IPS-18a (cell line): ENCODE data around the gene SPSB1.

Source experiments
- H3K27ac ChIP-seq: one replicate; pipeline ENCODE4 v1.5.1; 2013; ENCODE audit warnings: low read length
- H3K27me3 ChIP-seq: one replicate; pipeline ENCODE4 v1.6.1; 2013; ENCODE audit warnings: mild to moderate bottlenecking, low read length; ENCODE audit not compliant: control insufficient read depth, insufficient read depth
- H3K36me3 ChIP-seq: one replicate; pipeline ENCODE4 v1.6.1; 2013; ENCODE audit warnings: low read depth, low read length; ENCODE audit not compliant: control insufficient read depth
- H3K4me1 ChIP-seq: one replicate; pipeline ENCODE4 v1.6.1; 2013; ENCODE audit warnings: low read depth, low read length; ENCODE audit not compliant: control insufficient read depth
- H3K4me3 ChIP-seq: one replicate; pipeline ENCODE4 v1.5.1; 2013; ENCODE audit warnings: low read length
- H3K9ac ChIP-seq: one replicate; pipeline ENCODE4 v1.6.1; 2013; ENCODE audit warnings: mild to moderate bottlenecking, low read length, moderate library complexity
- H3K9me3 ChIP-seq: one replicate; pipeline ENCODE4 v1.6.1; 2013; ENCODE audit warnings: low read depth, low read length; ENCODE audit not compliant: control insufficient read depth

SPSB1 gene

DNA sequence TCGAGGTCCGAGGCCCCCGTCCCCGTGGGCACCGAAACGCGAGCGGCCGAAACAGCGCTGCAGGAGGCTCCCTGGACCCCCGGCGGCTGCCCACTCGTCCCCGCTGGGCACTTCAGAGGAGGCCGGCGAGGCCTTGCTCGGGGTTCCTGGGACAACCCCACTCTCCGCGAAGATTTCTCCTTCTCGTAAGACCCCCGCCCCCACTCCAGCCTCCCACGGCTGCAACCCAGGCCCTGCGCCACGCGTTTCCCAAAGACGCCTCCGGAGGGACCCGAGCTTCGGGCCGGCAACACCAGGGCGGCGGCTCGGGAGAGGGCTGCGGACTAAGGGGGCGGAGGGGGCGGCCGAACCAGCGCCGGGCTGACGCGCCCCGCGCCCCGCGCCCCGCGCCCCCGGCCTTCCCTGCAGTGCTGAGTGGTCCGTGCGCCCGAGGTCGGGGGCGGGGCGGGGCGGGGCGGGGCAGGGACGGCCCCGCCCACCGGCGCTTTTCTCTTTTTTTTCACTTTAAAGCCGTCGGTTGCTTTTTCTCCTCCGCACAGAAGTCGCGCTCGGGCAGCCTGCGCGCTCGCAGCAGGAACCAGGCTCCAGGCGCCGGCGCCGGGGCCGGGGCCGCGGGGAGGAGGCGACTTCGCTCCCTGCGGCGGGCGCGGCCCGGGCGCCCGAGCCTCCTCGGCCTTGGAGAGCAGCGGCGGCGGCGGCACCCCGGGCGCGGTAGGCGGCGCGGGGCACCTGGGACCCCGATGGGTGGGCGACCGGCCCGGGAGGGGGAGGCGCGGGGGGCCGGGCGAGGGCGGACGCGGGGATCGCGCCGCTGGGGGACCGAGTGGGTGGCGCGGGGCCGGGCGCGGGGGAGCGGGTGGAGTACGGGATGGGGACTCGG, at the start of gene SPSB1:
TSS of gene SPSB1 (plus strand) at position 534 of the 880 bp plus-strand sequence. CDS start 62,998 bp downstream, outside the sequence.
- Histone ChIP-seq H3K9ac (peak within 1 kb of the TSS; percentile 4), H3K27ac (no peak within 1 kb of the TSS), H3K4me1 (no peaks in the 10 kb centered on the region), H3K36me3 (no peaks in the 10 kb centered on the region), H3K27me3 (peaks cover 28% of the 10 kb centered on the region), H3K4me3 (peak within 1 kb of the TSS; percentile 58), H3K9me3 (no peaks in the 10 kb centered on the region)

DNA sequence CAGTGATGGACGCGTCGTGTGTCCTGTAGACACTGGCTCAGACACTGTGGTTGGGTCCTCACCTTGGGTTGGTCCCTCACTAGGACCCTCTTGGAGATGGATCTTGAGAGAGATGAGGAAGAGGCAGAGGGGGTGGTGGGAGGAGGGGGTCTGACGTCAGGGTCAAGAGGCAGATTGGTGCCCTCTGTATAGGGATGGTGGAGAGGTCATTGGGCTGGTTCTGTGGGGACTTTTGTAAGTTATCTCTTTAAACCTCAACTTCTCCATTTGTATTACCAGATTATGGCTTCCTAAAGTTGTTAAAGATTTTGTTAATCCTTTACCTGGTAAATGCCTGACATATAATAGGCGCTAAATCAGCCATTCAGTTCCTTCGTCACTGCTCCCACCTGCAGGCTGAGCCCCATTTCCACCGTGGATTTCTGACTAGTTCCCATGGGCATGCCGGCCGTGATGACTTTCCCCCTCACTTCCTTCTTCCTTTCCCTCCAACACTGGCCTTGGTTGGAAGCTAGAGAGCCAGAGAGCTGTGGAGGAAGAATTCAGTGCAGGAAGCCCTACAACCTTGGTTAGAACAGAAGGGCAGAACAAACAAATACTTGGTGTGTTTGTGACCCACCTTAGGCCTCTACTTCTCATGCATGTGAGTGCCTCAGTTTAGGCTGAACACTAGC, 49.5 kb upstream of the SPSB1 start:
- Histone ChIP-seq H3K9ac (no peak overlapping the region), H3K9me3 (no peaks in the 10 kb centered on the region), H3K4me1 (peaks cover 13% of the 10 kb centered on the region), H3K4me3 (no peak overlapping the region), H3K36me3 (no peaks in the 10 kb centered on the region), H3K27ac (no peak overlapping the region), H3K27me3 (no peaks in the 10 kb centered on the region)

DNA sequence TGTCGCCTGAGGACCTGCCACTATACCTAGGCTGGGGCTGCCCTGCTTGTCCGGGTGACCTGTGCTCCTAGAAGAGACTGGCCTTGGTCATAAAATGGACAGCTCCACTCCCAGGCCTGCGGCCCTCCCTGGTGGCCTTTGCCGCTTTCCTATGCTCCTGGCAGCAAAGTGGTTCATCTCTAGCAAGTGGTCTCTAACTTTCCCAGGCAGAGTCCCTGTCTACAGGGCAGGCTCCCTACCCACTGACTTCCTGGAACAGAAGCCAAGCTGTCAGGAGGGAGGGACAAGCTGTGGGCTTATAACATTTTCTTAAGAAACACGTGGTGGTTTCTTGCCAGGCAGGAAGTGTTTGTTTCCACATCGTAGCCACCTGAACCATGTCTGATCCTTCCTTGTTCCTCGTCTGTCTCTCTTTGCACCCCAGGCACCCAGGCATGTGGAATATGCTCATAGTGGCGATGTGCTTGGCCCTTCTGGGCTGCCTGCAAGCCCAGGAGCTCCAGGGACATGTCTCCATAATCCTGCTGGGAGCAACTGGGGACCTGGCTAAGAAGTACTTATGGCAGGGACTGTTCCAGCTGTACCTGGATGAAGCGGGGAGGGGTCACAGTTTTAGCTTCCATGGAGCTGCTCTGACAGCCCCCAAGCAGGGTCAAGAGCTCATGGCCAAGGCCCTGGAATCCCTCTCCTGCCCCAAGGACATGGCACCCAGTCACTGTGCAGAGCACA, 48.0 kb upstream of the SPSB1 start:
- Histone ChIP-seq H3K27me3 (no peaks in the 10 kb centered on the region), H3K9me3 (no peaks in the 10 kb centered on the region), H3K4me1 (peaks cover 18% of the 10 kb centered on the region), H3K27ac (no peak overlapping the region), H3K36me3 (no peaks in the 10 kb centered on the region), H3K9ac (no peak overlapping the region), H3K4me3 (no peak overlapping the region)

DNA sequence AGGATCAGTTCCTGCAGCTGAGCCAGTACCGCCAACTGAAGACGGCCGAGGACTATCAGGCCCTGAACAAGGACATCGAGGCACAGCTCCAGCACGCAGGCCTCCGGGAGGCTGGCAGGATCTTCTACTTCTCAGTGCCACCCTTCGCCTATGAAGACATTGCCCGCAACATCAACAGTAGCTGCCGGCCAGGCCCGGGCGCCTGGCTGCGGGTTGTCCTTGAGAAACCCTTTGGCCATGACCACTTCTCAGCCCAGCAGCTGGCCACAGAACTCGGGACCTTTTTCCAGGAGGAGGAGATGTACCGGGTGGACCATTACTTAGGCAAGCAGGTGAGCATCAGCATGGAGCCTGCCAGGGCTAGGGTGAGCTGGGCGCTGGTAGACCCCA, 47.5 kb upstream of the SPSB1 start:
- Histone ChIP-seq H3K27me3 (no peaks in the 10 kb centered on the region), H3K4me3 (no peak overlapping the region), H3K36me3 (no peaks in the 10 kb centered on the region), H3K4me1 (peaks cover 18% of the 10 kb centered on the region), H3K27ac (no peak overlapping the region), H3K9me3 (no peaks in the 10 kb centered on the region), H3K9ac (no peak overlapping the region)

DNA sequence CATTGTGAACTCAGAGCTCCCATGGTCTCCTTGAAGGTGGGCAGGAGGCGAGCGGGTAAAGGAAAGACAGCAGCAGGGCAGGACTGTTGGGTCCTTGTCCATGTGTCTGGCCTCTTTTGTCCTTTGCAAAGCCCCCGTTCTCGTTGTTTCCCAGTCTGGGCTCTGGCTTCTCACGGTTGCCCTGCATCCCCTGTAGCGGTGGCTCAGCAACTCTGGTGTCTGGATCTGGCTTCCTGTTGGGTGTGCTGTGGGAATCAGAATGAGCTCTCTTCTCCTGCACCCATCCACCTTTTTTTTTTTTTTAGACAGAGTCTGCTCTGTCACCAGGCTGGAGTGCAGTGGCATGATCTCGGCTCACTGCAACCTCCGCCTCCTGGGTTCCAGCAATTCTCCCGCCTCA, 47.0 kb upstream of the SPSB1 start:
- Histone ChIP-seq H3K27ac (no peak overlapping the region), H3K36me3 (no peaks in the 10 kb centered on the region), H3K4me3 (no peak overlapping the region), H3K4me1 (peaks cover 18% of the 10 kb centered on the region), H3K9ac (no peak overlapping the region), H3K9me3 (no peaks in the 10 kb centered on the region), H3K27me3 (no peaks in the 10 kb centered on the region)

DNA sequence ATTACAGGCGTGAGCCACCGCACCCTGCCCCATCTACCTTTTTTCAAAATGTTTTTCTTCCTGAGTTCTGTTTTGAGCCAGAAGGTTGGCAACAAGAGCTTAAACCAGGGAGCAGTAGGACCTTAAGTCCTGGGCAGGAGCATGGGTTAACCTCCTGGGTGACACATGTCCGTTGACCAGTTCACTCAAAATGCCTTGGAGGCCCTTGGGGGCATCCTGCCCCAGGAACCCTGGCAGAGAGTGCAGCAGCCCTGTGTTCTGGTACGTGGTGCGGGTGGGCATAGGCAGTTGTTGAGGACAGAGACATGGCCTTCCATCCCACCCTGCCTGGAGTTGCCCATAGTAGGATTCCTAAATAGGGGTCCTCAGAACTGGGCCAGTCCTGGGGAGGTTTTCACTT, 46.5 kb upstream of the SPSB1 start:
- Histone ChIP-seq H3K27me3 (no peaks in the 10 kb centered on the region), H3K9me3 (no peaks in the 10 kb centered on the region), H3K4me1 (peaks cover 19% of the 10 kb centered on the region), H3K36me3 (no peaks in the 10 kb centered on the region), H3K9ac (no peak overlapping the region), H3K27ac (no peak overlapping the region), H3K4me3 (no peak overlapping the region)

DNA sequence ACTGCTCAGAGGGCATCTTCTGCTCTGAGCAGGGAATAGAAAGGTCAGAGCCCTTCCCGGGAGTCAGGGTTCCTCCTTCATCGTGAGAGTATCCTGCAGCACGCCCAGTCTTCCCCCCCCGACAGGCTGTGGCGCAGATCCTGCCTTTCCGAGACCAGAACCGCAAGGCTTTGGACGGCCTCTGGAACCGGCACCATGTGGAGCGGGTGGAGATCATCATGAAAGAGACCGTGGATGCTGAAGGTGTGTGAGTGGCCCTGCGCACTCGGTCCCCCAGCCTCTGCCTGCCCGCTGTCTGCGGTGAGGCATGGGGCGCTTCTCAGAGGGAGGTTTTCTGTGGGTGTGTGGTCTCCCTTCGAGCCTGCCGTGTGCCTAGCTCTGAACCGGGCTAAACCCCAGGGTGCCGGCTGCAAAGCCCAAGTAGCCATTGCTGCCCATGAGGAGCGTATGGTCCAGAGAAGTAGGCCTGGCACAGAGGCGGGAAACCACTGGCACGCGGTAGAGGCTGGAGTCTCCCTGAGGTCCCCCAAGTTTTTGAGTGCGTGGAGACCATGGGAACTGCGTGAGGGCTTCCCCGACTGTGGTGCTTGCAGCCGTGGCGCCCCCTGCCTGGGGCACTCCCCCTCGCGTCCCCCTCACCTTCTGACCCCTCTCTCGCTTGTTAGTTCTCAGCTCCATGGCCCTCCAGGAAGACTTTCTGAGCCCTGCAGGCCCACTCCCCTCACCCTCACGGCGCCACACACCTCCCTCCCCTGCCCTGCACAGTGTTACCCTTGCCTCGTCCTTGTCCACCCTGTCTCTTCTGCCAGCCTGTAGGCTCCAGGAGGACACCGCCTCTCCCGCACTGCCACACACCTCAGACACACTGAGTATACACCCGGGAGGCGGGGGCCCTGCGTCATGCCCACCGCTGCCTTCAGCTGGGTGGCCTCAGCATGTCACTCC, 45.6 kb upstream of the SPSB1 start:
- Histone ChIP-seq H3K27ac (no peak overlapping the region), H3K9ac (no peak overlapping the region), H3K9me3 (no peaks in the 10 kb centered on the region), H3K4me3 (no peak overlapping the region), H3K36me3 (no peaks in the 10 kb centered on the region), H3K27me3 (no peaks in the 10 kb centered on the region), H3K4me1 (peaks cover 28% of the 10 kb centered on the region)

DNA sequence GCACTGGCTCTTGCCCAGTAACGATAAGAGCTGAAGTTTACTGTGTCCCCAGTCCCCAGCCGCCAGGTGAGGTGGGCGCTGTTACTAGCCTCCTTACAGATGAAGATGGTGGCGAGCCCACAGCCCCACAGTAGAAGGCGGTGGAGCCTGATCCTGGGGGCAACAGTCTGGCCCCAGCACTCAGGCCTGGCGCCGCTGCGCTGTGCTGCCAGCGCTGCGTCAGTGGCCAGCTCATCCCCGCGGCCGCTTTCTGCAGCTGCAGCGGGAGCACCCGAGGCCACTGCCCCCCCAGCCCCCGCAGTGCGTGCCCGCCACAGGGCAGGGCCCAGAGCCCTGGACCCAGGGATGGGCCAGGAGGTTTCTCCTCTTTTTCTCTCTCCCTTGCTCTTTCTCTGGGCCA, 44.8 kb upstream of the SPSB1 start:
- Histone ChIP-seq H3K4me1 (peaks cover 36% of the 10 kb centered on the region), H3K4me3 (no peak overlapping the region), H3K9me3 (no peaks in the 10 kb centered on the region), H3K36me3 (no peaks in the 10 kb centered on the region), H3K27ac (no peak overlapping the region), H3K9ac (no peak overlapping the region), H3K27me3 (no peaks in the 10 kb centered on the region)

DNA sequence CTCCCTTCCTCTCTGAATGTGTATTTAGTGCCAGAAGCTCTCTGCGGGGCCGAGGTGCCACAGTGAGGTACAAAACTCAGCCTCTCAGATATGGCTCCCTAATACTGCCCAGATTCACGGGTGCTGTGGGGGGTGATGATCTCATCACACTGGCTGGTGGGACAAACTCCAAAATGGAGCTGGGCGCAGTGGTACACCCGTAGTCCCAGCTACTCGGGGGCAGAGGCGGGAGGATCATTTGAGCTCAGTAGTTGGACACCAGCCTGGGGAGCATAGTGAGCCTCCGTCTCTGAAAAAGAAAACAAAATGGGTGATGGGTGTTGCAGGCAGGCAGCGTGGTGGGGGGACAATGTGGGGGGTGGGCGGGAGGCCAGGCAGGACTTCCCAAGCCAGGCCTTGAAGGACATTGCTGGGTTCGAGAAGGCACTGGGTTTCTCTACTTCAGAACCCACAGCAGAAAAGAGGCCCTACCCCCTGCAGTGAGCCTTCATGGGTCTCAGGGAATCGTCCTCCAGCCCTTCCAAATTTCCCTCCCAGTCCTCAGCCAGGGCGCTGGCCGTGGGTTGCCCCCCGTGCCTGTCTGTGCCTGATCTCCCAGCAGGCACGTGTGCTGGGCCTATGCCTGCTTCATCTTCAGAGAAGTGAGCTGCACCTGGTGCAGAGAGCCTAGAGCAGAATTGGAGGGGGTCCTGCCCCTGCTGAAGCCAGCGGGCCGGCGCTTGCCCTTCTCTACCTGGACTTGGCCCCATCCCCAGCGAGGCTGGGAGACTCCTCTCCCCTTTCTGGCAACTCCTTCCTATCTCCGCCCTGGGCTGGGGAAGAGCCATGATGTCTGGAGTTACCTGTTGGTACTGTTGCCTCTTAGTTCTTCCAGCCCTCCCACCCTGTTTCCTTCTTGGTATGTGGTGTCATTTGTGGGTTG, 44.1 kb upstream of the SPSB1 start:
- H3K9ac ChIP-seq: no peak overlapping the region

DNA sequence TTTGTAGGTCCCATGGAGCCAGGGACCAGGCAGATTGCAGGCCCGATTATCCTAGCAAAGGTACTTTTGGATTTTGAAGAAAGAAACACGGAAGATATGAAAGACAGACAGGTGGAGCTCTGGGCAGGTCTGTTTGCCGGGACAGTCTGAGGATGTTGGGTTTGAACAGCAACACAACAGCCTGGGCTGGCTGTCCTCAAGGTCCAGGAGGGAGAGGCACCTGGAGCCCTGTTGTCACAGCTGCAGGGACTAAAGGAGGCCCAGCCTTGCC, 43.5 kb upstream of the SPSB1 start:
- Histone ChIP-seq H3K4me3 (no peak overlapping the region), H3K9ac (no peak overlapping the region), H3K4me1 (peaks cover 46% of the 10 kb centered on the region), H3K27ac (no peak overlapping the region), H3K27me3 (no peaks in the 10 kb centered on the region), H3K36me3 (no peaks in the 10 kb centered on the region), H3K9me3 (no peaks in the 10 kb centered on the region)

More for the DNA sequence above, 44.1 kb upstream of the SPSB1 start:
- Histone ChIP-seq H3K4me3 (no peak overlapping the region), H3K27me3 (no peaks in the 10 kb centered on the region), H3K4me1 (peaks cover 43% of the 10 kb centered on the region), H3K9me3 (no peaks in the 10 kb centered on the region), H3K27ac (no peak overlapping the region), H3K36me3 (no peaks in the 10 kb centered on the region)
